GM12873 (cell line): ENCODE data around the gene SEMA6A.

Source experiments
- CTCF ChIP-seq: IDR thresholded peaks from 2 replicates; pipeline ENCODE4 v1.5.1; 2012; ENCODE audit warnings: low read depth, mild to moderate bottlenecking, moderate library complexity, low read length, control low read depth; ENCODE audit not compliant: insufficient read depth; ENCODE audit errors: missing control alignments

The SEMA6A gene

GRCh38 chr5:116532762-116533525 is 41.7 kb downstream of the SEMA6A start:
- no peak for TF ChIP-seq CTCF

DNA sequence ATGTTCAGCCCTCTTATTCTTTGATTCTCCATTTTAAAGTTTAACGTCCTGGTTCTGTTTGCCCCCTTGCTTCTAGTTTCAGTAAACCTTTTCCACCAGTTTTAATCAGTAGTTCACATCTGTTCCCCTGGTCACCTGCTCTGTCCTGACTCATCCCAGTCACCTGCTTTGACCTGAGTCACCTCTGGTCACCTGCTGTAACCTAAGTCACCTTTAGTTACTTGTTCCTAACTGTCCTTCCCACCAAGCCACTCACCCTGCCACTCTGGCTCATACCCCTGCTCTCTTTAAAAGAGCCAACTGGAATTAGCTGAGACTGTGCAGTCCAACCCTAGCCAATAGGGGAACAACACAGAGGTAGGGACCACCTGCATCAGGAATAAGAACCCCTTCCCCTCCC is 43.0 kb downstream of the SEMA6A start:
- no peak for TF ChIP-seq CTCF

- TF ChIP-seq CTCF, result no peak
These were observed 43.5 kb downstream of the SEMA6A start for GRCh38 chr5:116531117-116531516.

DNA sequence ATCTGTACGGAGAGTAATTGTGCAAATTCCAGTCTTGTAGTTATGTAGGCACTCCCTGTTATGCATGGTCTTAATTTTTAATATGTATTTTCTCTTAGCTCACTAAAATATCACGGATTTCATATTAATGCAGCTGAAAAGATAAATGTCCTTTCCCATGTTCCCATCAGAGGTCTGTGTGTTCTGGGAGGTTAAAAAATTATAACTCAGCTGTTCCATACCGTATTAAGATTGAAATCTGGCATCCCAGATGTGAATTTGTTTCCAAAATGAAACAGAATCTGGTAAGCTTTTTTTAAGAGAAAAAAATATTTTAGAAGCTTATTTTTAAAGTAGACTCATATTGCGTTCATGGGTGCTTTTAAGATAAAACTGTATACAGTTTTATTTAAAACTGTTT is 44.3 kb downstream of the SEMA6A start:
- no peak for TF ChIP-seq CTCF

- TF ChIP-seq CTCF, result no peak
These were observed 45.0 kb downstream of the SEMA6A start for GRCh38 chr5:116529615-116530014.

- TF ChIP-seq CTCF, result no peak
These were observed 45.9 kb downstream of the SEMA6A start for GRCh38 chr5:116528519-116529234.

- no peak for TF ChIP-seq CTCF
These were observed 47.0 kb downstream of the SEMA6A start for GRCh38 chr5:116527582-116527981.
